HS-5 (cell line): Measurements from ENCODE around the gene ADCY4.
"Not testable (repeated sequence)": the region's sequence is repeated elsewhere in the genome, so short reads cannot be mapped to it uniquely, and the experiment has no call there.

Experiments
- DNase-seq: peaks from one replicate; pipeline ENCODE4 v3.0.0-alpha.2; 2012; ENCODE audit warnings: low read depth

Gene ADCY4

DNA sequence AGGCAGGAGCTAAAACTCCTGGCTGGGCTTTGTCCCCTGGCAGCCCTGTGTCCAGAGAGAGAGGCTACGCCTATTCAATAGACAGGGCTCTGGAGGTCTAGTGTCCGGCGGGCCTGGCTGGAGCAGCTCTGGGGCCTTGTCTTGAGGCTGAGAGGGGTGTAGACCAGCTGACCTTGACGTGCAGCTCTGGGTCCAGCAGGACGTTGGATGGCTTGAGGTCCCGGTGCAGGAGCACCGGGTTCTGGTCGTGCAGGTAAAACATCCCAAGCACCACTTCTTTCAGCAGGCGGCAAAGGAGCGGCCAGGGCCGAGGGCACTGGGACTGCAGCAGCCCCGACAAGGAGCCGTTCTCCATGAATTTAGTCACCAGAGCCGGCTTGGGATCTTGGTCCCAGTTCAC lies 4.0 kb upstream of the ADCY4 start:
- DNase-seq = no peak

DNA sequence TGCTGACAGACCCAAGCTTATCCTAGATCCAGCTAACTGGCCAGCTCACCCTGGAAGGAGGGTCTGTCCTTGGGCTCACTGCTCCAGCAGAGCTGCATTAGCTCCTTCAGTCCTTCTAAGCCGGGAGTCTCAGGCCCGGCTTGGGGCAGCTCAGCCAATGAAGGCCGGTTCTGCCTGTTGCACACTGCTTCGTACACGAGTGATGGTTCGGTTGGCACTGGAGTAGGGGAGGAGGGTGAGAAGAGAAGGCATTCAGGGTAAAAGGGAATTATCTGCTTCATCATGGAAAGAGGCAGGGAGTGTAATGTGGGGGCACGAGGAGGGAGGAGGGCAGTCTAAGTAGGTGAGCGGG lies 2.9 kb upstream of the ADCY4 start:
- no peak for DNase-seq

DNA sequence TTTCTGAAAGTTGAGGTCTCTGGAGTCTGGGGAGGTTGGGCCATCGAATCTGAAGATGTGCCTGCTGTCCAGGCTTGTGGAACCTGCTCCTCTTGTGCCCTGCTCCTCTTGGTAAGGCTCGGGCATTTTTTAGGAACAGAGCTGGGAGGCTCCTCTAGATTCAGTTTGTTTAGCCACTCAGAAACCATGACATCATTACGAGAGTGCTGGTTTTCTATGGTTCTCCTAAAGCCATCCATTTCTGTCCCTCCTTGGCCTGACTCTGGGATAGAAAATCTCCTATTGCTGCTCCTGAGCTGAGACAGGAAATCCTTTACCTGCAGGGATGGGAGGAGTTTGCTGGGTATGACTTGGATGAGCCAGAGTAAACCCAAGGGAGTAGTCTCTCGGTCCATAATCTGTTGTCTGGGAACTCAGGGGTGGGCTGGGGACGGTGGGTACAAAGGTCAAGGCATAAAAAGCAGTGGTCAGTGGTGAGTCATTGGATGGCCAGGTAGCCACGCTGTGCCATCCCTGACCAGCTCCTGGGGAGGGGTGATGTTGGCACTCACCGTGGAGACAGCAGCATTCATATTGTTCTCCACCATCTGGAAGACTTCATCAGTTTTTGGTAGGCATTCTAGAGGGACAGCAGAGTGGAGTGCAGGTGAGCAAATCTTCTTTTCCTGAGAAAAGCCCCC lies 2.4 kb upstream of the ADCY4 start:
- no peak for DNase-seq

DNA sequence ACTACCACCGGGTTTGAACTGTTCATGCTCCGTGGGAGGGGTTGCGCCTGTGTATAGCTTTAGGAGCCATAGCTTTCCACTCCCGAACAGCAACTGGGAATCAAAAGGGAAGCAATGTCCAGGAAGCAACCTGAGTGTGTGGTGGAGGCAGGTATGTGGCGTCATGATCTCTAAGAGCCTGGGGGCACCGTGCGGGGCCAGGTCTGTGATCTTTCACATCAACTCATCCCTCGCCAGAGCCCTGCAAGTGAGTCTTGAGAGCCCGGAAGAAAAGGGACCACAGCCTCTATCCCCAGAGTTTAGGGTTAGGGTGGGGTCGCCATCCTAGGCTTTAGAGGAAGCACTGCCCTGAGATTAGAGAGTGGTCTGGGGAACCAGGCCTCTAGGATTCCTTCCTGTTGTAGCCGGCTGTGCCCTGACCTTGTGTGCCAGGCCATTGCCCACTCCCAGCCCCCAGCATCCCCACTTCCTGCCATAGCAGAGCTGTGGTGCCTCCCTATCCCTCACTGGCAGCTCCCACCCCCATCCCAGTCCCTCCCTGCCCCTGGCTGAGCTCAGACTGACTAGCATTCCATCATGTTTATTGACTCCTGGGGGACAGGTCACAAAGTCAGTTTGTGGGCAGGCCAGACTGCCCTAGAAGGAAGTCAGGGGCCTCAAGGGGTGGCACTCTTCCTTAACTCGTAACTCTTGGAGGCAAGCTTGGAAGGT lies 745 bp upstream of the ADCY4 start:
- no peak for DNase-seq

DNA sequence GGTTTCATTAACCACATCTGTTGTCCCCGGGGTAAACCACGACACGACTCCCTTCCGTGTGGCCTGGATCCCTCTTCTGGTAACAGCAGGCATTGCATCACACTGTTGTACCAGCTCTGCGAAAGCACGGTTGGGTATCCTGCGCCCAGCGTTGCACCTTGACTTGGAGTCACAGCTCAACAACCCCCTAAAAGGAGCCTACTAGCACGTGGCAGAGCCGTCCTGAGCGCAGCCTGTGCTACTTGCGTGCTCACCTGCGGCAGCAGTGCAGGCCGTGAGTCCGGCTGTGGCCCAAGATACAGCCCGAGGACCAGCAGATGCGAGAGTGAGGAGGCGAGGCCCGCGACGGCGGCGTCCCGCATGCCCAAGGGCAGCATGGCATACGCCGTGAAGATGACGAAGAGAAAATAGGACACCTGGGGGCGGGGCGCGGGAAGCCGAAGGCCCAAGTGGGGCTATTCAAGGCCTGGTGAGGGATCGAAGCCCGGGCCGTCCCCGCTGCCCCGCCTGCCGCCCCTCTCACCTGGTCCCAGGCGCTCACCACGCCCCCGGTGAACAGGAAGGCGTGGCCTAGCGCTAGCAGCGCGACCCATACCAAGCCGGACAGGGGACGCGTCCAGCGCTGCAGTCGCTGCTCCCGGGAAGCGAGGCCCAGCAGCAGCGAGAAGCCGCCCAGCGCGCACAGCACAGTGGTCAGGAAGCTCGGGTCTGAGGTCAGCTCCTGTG lies 2.4 kb downstream of the ADCY4 start:
- DNase-seq = no peak

DNA sequence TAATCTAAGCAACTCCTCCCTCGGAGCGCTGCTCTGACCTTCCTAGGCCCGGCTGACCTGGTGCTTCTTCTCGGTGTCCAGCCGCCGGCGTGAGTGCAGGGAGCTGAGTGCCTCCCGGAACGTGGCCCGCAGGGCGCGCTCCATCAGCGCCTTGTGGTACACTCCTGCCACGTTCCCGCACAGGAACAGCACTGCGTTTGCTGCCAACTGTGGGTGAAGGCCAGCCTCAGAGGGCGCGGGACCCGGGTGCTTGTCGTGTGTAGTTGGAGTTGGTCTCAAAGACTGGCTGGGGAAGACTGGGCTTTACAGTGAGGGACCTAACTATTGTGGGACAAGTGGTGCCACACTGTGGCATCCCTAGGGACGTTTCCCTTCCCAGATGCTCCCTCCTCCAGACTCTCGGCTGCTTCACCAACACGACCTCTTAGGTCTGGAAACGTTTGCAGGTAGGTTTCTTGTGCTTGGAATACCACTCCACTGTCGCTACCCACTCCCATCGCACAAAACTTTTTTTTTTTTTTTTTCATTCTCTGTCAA lies 3.1 kb downstream of the ADCY4 start:
- DNase-seq = no peak

DNA sequence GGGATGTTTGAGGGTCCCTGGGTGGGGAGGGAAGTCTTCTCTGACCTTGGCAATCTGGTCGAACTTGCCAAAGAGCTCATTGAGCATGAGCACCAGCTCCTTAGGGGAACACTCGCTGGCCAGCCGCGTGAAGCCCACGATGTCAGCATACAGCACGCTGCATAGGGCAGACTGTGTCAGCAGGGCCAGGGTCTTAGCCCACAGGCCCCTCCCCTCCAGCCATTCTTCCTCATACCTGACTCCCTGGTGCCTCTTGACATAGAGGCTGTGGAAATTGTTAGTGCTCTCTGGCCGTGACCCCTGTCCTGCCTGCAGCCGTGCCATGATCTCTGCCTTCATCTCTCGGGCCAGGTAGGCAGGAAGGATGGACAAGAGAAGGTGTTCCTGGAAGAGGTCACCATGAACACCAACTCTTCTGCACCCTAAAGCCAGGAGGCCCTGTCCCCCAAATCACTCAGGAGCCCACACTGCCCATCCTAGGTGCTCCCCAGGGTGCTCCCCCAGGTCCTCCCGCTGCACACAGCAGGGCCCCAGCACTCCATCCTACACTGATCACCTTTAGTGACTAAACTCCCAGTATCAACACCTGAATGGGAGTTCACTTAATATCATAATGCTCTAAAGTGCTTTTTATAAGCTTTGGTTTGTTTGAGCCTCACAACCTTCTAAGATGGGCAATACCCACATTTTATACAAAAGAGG lies 3.7 kb downstream of the ADCY4 start:
- DNase-seq = no peak

DNA sequence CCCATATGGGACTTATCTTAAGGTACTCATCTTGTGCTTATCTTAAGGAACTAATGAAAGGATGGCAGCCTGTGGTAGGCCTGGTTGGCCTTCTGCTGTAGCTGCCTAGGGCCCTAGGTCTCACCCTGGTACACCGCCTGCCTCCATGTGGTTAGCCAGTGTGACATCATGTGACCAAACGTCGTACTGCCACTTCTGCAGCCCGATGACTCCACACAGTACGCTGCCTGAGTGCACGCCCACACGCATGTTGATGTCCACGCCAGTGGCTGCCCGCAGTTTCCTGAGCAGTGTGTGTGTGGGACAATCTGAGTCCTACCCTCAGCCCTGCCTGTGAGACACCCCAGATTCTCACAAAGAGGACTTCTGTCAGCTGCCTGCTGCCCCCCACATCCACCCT lies 5.1 kb downstream of the ADCY4 start:
- DNase-seq = no peak

DNA sequence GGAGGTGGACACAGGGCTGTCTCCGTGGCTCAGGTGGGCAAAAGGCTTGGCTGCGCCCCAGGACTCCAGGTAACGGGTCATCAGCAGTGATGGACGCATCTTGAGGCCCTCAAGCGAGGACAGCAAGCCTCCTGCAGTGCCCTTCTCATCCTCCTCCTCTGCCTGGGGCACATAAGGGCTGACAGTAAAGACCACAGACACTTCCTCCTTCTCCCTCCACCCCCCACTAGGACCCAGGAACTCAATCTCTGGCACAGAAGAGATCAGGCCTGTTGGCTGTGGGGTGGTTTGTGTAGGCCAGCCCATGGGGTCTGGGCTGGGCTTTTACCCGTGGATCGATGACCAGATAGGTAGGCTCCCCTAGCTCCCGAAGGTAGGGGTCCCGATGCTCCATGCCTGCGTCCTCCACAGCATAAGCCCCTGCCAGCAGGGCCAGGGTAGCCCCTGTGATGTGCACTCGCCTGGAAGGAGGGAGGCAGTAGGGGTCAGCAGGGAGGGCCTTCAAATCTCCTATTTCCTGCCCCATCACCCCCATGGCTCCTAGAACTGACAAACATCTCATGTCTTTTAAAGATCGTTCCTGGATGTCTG lies 5.7 kb downstream of the ADCY4 start:
- no peak for DNase-seq

DNA sequence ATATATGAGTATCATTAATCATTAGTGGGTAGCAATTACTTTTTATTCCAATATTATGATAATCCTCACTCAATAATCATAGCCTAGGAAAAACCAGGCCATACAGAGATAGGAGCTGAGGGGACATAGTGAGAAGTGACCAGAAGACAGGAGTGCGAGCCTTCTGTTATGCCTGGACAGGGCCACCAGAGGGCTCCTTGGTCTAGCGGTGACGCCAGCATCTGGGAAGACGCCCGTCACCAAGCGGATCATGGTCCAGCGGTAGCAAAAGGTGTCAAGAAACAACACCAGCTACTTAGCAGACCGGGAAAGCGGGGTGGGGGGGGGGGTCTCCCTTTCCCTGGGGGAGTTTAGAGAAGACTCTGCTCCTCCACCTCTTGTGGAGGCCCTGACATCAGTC lies 7.0 kb downstream of the ADCY4 start:
- not testable (repeated sequence) for DNase-seq

DNA sequence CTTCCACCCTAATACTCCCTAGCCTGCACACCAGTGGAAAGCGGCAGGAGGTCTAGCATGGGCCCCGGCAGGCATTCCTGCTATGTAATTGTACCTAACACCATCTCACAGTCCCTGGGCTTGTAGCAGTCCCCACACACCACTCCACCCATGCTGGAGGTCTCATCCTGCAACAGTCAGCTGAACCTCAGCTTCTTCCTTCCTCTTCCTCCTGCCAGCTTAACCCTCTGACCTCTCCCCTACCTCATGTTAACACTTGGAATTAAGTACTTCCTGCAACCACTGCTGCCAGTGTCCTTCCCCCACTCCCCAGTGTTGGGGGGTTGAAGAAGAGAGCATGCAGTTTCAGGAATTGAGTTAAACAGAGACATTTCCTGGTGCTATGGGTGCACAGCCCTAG lies 7.6 kb downstream of the ADCY4 start:
- no peak for DNase-seq

DNA sequence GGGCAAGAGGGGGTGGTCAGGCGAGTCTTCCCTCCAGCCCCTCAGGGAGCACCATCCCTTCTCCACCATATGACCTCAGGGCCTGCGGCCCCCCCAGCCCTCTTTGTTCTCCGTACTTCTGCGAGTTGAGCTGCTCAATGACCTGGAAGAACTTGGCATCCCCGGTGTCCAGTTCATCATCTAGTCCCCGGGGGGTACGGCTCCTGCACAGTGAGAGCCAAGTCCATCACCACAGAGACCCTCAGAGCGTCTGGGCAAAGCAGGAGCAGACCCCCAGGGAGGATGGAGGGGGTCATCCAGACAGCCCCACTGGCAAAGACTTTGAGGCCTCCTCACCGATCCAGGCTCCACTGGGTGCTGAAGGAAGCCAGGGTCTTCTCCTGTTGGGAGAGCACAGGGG lies 8.9 kb downstream of the ADCY4 start:
- DNase-seq = no peak

DNA sequence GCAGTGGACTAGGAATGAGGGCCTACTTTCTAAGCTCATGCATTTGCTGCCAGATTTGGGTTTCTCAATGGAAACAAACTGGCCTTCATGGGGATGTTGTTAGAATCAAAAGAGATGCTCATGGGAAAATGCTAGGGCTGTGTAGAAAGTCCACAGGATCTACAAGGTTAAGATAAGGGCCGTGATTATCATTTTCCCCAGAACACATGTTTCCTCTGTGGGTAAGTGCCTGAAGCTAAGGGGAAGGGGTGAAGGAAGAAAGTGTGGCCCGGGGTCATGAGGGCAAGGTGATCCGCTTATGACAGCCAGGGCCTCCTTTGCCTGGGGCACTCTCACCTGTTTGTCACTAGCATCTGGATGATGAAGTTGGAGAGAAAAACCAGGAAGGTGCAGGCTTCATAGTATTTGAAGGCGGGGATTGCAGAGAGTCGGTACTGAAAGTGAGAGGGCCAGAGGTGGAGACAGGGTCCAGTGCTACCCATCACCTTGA lies 9.8 kb downstream of the ADCY4 start:
- DNase-seq = no peak

DNA sequence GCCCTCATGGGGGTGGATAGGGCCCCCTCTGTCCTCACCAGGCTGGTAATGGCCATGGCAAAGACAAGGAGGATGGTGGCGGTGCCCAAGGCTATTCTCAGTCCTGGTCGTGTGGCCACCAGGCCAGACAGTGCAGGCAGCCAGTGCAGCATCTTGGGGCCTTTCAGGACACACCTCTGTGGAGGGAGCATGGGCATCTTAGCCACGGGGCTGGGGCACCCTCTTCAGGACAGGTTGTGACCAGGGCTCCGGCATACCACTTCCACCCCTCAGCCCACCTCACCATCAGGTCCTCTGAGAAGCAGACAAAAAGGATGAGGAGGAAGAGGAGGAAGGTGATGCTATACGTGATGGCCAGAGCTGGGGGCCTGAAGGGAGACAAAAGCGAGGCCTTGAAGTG lies 10.8 kb downstream of the ADCY4 start:
- no peak for DNase-seq

DNA sequence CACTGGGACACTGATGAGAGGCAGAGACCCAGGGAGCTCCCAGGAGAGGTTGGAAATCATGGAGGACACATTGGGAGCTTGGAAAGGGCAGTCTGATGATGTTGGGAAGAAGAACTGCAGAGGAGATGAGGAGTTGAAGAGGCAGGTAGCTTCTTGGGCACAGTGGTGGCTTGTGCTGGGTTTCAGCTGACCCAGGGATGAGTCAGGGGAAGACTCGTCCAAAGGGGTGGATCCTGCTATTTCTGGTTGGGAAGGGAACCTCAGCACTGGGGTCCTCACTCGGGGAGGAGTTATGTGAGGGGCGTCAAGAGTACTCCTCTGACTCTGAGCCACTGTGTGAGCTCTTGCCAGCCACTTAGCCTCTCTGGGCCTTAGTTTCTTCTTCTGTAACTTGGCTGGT lies 11.5 kb downstream of the ADCY4 start:
- no peak for DNase-seq

DNA sequence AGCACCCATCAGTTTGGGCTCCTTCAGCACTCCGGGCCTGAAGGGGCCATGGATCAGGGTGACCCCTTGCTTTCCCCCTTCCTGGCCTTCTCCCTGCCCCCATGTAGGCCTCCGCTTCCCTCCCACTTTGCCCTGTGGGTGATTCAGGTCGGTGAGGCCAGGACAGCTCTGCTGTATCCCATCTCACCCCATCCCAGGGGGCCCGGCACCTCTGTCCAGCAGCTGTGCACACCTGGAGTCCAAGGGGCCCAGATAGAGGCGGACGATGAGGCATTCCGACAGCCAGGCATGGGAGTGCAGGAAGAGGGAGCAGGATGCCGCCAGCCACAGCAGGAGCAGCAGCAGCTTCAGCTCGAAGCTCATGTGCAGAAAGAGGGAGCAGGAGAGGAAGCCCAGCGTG lies 12.2 kb downstream of the ADCY4 start:
- DNase-seq = no peak

DNA sequence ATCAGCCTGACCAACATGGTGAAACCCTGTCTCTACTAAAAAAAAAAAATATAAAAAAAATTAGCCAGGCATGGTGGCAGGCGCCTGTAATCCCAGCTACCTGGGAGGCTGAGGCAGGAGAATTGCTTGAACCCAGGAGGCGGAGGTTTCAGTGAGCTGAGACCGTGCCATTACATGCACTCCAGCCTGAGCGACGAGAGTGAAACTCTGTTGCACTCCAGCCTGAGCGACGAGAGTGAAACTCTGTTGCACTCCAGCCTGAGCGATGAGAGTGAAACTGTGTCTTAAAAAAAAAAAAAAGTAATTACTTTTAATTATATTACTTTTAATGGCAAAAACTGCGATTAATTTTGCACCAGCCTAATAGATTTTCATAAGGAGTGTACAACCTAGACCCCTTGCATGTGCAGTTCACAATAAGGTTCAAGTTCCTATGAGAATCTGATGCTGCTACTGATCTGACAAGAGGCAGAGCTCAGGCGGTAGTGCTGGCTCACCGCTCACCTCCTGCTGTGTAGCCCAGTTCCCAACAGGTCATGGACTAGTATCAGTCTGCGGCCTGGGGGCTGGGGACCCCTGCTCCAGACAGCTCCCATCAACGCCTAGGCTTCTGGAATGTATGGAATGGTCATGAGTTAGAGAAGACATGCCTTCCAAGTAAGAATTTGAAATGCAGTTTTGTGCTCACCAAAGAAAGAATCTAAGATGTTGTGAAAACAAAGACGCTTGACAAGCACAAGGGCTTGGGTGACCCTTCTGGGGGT lies 13.5 kb downstream of the ADCY4 start:
- DNase-seq = no peak

DNA sequence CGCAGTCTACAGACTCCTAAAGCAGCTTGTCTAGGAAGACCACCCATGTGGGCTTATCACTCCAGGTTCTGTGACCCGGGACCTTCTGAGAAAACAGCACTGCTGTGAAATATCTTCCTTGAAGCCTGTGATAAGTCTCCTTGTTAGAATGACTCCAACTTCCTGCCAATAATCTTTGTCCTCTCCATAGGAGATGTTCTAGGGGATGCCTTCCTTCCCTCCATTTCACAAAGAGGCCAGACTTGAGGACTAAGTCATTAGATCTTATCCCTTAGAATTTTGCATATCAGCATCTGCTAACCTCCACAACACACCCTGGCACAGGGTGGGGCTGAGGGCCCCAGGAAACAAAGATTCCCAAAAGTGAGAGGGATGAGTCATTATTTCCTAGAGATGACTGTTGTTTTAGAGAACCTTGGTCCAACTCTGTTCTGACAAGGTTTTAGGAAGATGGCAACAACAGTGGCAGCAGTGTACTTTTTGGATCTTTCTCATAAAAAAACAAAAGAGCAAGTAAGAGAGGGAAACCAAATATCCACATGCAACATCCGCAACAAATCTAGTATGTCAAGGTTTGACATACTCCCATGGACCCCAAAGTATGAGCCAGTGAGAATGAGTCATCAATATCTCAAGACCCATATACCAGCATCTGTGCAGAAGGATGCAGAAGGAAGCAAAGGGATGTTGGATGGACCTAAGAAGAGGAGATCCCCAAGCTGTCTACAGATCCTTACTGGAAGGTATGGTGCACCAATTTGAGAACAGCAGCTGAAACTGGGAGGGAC lies 17.5 kb downstream of the ADCY4 start:
- peak; percentile 42 for DNase-seq

DNA sequence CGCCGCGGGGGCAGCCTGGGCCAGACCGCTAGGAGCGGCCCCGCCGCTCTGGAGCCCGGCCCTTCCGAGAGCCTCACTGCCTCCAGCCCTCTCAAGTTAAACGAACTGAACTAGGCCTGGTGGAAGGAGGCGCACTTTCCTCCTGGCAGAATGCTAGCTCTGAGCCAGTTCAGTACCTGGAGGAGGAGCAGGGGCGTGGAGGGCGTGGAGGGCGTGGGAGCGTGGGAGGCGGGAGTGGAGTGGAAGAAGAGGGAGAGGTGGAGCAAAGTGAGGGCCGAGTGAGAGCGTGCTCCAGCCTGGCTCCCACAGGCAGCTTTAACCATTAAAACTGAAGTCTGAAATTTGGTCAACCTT lies 18.3 kb downstream of the ADCY4 start:
- DNase-seq = no peak

DNA sequence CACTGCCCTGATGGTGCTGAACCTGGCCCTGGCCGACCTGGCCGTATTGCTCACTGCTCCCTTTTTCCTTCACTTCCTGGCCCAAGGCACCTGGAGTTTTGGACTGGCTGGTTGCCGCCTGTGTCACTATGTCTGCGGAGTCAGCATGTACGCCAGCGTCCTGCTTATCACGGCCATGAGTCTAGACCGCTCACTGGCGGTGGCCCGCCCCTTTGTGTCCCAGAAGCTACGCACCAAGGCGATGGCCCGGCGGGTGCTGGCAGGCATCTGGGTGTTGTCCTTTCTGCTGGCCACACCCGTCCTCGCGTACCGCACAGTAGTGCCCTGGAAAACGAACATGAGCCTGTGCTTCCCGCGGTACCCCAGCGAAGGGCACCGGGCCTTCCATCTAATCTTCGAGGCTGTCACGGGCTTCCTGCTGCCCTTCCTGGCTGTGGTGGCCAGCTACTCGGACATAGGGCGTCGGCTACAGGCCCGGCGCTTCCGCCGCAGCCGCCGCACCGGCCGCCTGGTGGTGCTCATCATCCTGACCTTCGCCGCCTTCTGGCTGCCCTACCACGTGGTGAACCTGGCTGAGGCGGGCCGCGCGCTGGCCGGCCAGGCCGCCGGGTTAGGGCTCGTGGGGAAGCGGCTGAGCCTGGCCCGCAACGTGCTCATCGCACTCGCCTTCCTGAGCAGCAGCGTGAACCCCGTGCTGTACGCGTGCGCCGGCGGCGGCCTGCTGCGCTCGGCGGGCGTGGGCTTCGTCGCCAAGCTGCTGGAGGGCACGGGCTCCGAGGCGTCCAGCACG lies 18.9 kb downstream of the ADCY4 start:
- DNase-seq = no peak
